Fibroblast of skin of left biceps (primary cell): Measurements from ENCODE around the gene NFKB2.

Source experiments
- DNase-seq, 2 experiments: peaks; one replicate each; pipeline ENCODE4 v3.0.0-alpha.2; 2013; ENCODE audit warnings: low read depth in 2 of 2

NFKB2 gene

DNA sequence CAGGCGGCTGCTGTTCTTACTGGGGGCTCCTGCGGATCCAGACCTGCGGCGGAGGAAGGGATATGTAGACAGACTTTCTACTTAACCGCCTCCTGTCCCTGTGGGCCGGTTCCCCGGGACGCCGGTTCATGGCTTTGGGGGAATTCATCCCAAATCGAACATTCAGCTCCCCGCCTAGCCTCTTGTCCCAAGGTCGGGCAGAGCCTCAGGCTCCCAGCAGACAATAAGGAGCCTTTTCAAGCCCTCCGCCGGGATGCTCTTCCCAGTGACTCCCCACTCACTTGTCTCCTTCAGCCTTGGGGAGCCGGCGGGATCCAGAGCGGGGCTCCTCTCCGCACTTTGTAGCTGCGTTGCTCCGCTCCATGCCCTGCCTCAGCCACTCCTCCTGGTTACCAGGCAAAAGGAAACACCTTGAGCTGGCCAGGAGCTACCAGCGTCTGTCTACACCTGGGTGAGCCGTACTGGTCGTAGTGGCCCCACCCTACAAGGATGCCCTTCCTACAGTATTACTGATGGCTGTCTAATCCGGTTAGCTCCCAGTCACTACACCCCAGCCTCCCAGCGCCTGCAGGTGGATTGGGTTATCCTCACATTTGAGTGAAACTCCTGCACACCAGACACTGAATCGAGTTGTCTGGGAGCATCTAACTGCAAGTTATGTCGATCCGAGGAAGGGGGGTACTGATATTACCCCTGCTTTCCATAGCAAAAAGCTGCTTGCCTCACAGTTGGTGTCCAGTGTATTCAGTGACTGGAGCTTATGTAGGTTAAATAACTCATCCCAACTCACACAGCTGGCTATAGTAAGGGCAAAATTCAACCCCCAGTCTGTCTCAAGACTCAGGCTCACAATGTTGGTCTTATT lies 55.8 kb downstream of the NFKB2 start, which contains the start of gene C10orf95:
TSS of gene C10orf95 (minus strand) at position 439 of the 865 bp plus-strand sequence. CDS start 450 bp downstream, outside the sequence.
- DNase-seq = no peak
